Osteoblast (primary cell): ENCODE data around the gene LGALS12. TPM values are rescaled to one million over a fixed set of nuclear protein-coding genes. Genes with fewer than 3 reads are reported as not detected.
A peak's percentile ranks its signal among the peaks of the same experiment; 100 is the strongest.

Source experiments
- DNase-seq: peaks from one replicate; pipeline ENCODE4 v3.0.0; 2011; ENCODE audit warnings: low spot score, mixed read lengths; ENCODE audit not compliant: insufficient read length; ENCODE audit errors: missing footprints
- H2AFZ ChIP-seq: 2 replicates; pipeline ENCODE4 v1.6.0; 2011; ENCODE audit warnings: mild to moderate bottlenecking, low read length
- H3K27ac ChIP-seq: 2 replicates; pipeline ENCODE4 v1.5.1; 2011; ENCODE audit warnings: mild to moderate bottlenecking, low read depth, low read length, moderate library complexity
- H3K27me3 ChIP-seq: 2 replicates; pipeline ENCODE4 v1.6.0; 2012; ENCODE audit warnings: mild to moderate bottlenecking, control low read depth, inconsistent platforms, low read length, moderate library complexity; ENCODE audit not compliant: insufficient read depth
- H3K36me3 ChIP-seq: 2 replicates; pipeline ENCODE4 v1.5.1; 2011; ENCODE audit warnings: mild to moderate bottlenecking, low read length, control low read depth, moderate library complexity; ENCODE audit not compliant: insufficient read depth
- H3K4me1 ChIP-seq: 2 replicates; pipeline ENCODE4 v1.5.1; 2011; ENCODE audit warnings: mild to moderate bottlenecking, low read length, control low read depth, moderate library complexity; ENCODE audit not compliant: insufficient read depth
- H3K4me2 ChIP-seq: 2 replicates; pipeline ENCODE4 v1.6.0; 2011; ENCODE audit warnings: mild to moderate bottlenecking, low read length; ENCODE audit not compliant: insufficient read depth
- H3K4me3 ChIP-seq: fragments of 200-600 bp; sonication (generic); 3 replicates; pipeline ENCODE4 v1.5.1; 2012; ENCODE audit warnings: mild to moderate bottlenecking, low read length, inconsistent platforms; ENCODE audit not compliant: insufficient read depth
- H3K79me2 ChIP-seq: 2 replicates; pipeline ENCODE4 v1.6.0; 2012; ENCODE audit warnings: mild to moderate bottlenecking, low read length, control low read depth, inconsistent platforms; ENCODE audit not compliant: insufficient read depth
- H3K9me3 ChIP-seq: 2 replicates; pipeline ENCODE4 v1.5.1; 2011; ENCODE audit warnings: low read depth, low read length, control low read depth
- H4K20me1 ChIP-seq: 2 replicates; pipeline ENCODE4 v1.6.0; 2012; ENCODE audit warnings: mild to moderate bottlenecking, low read length, control low read depth; ENCODE audit not compliant: insufficient read depth
- CTCF ChIP-seq: IDR thresholded peaks from 2 replicates; pipeline ENCODE4 v1.5.1; 2011; ENCODE audit warnings: mild to moderate bottlenecking, low read depth, low read length, moderate library complexity; ENCODE audit errors: extremely low read depth
- total RNA-seq: library from RNA; depleted of rRNA; stranded (reverse); fragments of >200 nt; gene quantifications from 2 replicates; pipeline ENCODE4 v1.2.3, GENCODE V29; 2012

LGALS12 gene
- under 0.01 TPM in 1 of 2 replicates, not detected in the other for total RNA-seq

GRCh38 chr11:63505857-63506528, at the start of gene LGALS12:
Gene LGALS12 (plus strand): TSS chr11:63506084. CDS start chr11:63506459, 375 bp downstream.
- H3K27ac ChIP-seq, result no peak within 1 kb of the TSS
- H3K4me3 ChIP-seq, result no peak within 1 kb of the TSS
- peak within 1 kb of the TSS; percentile 47 for H2AFZ ChIP-seq
- DNase-seq, result no peak
- TF ChIP-seq CTCF, result no peak
- no peaks in the 10 kb centered on the region for H3K79me2 ChIP-seq
- no peaks in the 10 kb centered on the region for H4K20me1 ChIP-seq
- H3K4me1 ChIP-seq, result peaks cover 7% of the 10 kb centered on the region
- no peaks in the 10 kb centered on the region for H3K36me3 ChIP-seq
- no peaks in the 10 kb centered on the region for H3K9me3 ChIP-seq
- peaks cover 6% of the 10 kb centered on the region for H3K27me3 ChIP-seq
- no peak within 1 kb of the TSS for H3K4me2 ChIP-seq

DNA sequence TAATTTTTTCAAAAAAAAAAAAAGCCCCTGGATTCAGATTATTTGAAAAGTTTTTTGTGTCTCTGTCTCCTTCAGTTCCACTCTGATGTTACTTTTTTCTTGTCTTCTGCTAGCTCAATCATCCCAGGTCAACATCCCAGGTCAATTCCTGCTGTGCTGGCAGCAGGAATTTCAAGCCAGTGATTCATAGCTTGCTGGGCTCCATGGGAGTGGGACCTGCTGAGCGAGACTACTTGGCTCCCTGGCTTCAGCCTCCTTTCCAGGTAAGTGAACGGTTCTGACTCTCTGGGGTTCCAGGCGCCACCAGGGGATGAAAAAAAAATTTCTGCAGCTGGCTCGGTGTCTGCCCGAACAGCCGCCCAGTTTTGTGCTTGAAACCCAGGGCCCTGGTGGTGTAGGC, 46.3 kb upstream of the LGALS12 start:
- H3K36me3 ChIP-seq, result no peaks in the 10 kb centered on the region
- no peaks in the 10 kb centered on the region for H3K4me1 ChIP-seq
- TF ChIP-seq CTCF, result no peak
- peaks cover 20% of the 10 kb centered on the region for H3K27me3 ChIP-seq
- H3K4me2 ChIP-seq, result no peak overlapping the region
- no peak for DNase-seq
- no peaks in the 10 kb centered on the region for H3K9me3 ChIP-seq
- no peak overlapping the region for H2AFZ ChIP-seq
- H3K4me3 ChIP-seq, result no peak overlapping the region
- no peak overlapping the region for H3K27ac ChIP-seq
- no peaks in the 10 kb centered on the region for H4K20me1 ChIP-seq
- H3K79me2 ChIP-seq, result no peaks in the 10 kb centered on the region

DNA sequence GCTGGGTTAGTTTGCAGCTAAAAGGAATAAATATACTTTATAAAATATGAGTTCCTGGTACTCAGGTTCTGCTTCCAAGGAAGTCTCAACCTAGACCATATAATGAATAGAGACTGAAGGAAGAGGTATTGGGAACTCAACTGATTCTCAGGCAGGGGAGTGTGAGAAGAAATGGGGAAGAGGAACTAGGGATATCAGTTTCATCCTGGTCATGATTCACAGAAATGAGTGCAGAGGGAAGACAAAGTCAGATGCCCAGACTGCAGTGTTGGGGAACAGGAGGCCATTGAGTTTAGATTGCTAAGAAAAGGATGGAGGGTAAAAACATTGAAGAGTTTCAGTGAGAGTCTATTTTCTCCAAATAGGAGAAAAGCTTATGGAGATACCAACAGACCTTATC, 43.7 kb upstream of the LGALS12 start:
- Histone ChIP-seq H3K9me3 (no peaks in the 10 kb centered on the region), H3K27ac (no peak overlapping the region), H4K20me1 (no peaks in the 10 kb centered on the region), H2AFZ (no peak overlapping the region), H3K36me3 (no peaks in the 10 kb centered on the region), H3K4me3 (no peak overlapping the region), H3K4me2 (no peak overlapping the region), H3K4me1 (no peaks in the 10 kb centered on the region), H3K79me2 (no peaks in the 10 kb centered on the region), H3K27me3 (peaks cover 20% of the 10 kb centered on the region)
- no peak for DNase-seq
- TF ChIP-seq CTCF, result no peak

DNA sequence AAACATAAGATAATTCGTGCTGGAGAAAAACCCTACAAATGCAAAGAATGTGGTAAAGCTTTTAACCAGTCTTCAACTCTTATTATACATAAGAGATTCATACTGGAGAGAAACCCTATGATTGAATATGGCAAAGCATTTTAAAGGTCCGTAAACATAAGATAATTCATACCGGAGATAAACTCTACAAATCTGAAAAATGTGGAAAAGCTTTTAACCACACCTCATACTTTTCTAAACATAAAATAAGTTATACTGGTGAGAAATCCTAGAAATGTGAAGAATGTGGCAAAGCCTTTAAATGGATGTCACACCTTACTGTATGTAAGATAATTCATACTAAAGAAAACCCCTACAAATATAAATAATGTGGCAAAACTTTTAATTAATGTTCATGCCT, 35.6 kb upstream of the LGALS12 start:
- Histone ChIP-seq H3K79me2 (no peaks in the 10 kb centered on the region), H3K9me3 (no peaks in the 10 kb centered on the region), H3K27ac (no peak overlapping the region), H3K4me2 (no peak overlapping the region), H3K27me3 (peaks cover 3% of the 10 kb centered on the region), H2AFZ (no peak overlapping the region), H3K36me3 (no peaks in the 10 kb centered on the region), H3K4me3 (no peak overlapping the region), H3K4me1 (no peaks in the 10 kb centered on the region), H4K20me1 (no peaks in the 10 kb centered on the region)
- TF ChIP-seq CTCF, result no peak
- no peak for DNase-seq
